NCI-H748 treated with DMSO at 0.1 percent for 48 hours (cell line): Measurements from ENCODE around the gene ELFN2.
"Not testable (repeated sequence)": the region's sequence is repeated elsewhere in the genome, so short reads cannot be mapped to it uniquely, and the experiment has no call there.

ENCODE experiments used
- DNase-seq: peaks from one replicate; lab custom pipeline; 2025; lab: John Stamatoyannopoulos, UW

The ELFN2 gene, protein sequence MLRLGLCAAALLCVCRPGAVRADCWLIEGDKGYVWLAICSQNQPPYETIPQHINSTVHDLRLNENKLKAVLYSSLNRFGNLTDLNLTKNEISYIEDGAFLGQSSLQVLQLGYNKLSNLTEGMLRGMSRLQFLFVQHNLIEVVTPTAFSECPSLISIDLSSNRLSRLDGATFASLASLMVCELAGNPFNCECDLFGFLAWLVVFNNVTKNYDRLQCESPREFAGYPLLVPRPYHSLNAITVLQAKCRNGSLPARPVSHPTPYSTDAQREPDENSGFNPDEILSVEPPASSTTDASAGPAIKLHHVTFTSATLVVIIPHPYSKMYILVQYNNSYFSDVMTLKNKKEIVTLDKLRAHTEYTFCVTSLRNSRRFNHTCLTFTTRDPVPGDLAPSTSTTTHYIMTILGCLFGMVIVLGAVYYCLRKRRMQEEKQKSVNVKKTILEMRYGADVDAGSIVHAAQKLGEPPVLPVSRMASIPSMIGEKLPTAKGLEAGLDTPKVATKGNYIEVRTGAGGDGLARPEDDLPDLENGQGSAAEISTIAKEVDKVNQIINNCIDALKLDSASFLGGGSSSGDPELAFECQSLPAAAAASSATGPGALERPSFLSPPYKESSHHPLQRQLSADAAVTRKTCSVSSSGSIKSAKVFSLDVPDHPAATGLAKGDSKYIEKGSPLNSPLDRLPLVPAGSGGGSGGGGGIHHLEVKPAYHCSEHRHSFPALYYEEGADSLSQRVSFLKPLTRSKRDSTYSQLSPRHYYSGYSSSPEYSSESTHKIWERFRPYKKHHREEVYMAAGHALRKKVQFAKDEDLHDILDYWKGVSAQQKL

GRCh38 chr22:37427135-37427710 lies at the start of gene ELFN2:
Gene ELFN2, minus strand, starts transcription at chr22:37427479. Its CDS starts 51,945 bp downstream, at chr22:37375534.
- no peak for DNase-seq

- DNase-seq: no peak
Observed at GRCh38 chr22:37476389-37477329, 49.4 kb upstream of the ELFN2 start.

DNA sequence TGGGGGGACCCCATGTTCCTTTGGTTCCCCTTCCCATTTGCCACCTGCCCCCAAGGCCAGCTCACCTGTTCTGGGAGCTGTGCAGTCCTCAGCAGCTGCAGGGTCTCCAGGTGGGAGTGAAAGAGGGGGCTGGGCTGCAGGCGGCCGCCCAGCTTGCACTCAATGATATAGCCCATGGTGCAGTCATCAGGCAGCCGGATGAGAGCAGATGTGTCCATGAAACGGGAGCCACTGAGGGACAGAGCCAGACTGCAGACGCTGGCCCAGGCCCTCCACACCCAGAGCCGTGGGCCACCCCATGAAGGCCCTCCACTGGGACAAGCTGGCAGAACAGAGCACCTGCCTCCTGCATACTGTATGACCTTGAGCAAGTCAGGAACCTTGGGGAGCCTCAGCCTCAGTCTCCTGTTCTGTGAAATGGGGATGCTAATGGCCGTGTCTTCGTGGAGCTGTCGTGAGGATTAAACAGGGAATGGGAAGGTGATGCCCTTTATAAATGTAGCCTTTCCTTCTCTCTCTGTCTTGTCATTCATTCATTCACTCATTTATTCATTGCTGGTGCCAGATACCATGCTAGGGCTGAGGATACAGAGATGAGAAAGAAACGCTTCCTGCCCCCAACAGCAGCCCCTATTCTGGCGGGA lies 47.3 kb upstream of the ELFN2 start:
- DNase-seq: no peak

DNA sequence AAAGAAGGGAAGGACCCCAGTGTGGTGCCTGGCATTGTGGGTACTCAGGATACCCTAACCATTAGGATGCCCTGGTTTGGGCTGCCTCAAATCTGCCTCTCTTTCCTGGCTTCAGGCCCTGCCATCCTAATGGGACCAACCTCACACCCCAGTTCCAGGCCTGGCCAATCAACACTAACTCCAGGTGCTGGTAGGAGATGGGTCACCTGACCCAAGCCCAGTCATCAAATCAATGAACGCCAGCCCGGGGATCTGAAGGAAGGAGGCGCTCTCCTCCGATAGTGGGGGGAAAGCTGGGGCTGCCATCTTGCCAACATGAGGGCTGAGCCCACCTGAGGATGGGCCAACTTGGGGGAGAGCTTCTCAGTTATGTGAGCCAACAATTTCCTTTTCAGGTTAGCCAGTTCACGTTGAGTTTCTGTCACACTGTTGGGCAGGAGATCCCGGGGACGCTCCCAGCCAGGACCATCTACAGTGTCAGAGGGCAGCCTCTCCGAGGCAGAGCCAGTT lies 46.2 kb upstream of the ELFN2 start:
- DNase-seq: no peak

- DNase-seq: no peak
Observed at GRCh38 chr22:37472418-37473006, 45.2 kb upstream of the ELFN2 start.

- no peak for DNase-seq
Observed at GRCh38 chr22:37471727-37472417, 44.6 kb upstream of the ELFN2 start.

DNA sequence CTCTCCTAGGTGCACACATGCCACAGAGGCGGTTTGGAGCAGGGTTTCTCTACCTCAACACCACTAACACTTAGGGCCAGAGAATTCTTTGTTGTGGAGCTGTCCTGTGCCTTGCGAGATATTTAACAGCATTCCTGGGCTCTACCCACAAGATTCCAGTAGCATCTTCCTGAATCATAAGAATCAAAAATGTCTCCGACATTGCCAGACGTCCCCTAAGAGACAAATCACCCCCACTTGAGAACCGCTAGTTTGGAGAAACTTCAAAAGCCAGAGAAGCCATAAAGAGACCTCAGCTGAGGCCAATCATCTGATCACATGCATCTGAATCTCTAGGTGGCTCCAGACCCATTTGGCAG lies 42.8 kb upstream of the ELFN2 start:
- no peak for DNase-seq

DNA sequence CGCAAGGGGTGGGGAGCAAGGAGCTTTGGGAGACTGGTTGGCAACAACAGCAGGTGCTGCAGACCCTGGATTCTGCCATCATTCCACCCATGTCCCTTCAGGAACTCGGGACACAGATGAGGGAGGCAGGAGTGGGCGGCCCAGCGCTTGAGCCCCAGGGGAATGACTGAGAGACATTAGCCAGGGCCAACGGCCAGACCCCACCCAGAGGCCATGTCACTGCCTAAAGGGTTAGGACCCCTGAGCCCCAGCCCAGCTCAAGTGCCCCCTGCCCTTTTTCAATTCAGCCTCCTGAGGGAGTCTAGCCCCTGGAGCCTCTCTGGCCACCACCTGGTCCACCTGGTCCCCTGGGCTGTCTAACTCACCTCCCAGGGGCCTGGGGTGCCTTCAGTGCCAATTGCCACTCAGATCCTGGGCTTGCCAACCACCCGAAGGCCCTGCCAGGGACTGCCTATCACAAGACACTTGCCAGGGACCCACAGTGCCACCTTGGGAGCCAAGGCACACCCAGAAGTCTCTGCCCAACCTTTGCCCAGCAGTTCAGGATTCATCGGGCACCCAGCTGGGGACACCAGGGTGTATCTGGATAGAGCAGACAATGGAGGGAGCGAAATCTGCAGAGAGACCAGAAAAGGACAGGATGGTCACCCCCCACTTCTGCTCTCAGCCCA lies 42.3 kb upstream of the ELFN2 start:
- DNase-seq: no peak

DNA sequence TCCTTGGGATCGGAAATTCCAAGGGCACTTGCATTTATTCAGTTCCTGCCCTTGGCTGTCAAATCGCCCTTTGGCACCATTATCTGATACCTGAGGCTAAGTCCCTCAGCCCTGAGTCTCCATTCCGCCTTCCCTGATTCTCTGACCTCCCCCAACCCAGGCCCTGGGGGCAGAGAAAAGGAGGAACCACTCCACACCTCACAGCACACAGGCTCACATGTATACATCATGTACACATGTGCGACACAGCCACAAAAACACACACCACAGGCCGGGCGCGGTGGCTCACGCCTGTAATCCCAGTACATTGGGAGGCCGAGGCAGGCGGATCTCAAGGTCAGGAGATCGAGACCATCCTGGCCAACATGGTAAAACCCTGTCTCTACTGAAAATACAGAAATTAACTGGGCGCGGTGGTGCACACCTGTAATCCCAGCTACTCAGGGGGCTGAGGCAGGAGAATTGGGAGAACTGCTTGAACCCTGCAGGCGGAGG lies 41.0 kb upstream of the ELFN2 start:
- not testable (repeated sequence) for DNase-seq

GRCh38 chr22:37467391-37467955 lies 40.2 kb upstream of the ELFN2 start:
- no peak for DNase-seq

- no peak for DNase-seq
Observed at GRCh38 chr22:37464181-37464580, 36.9 kb upstream of the ELFN2 start.

GRCh38 chr22:37462983-37463382 lies 35.7 kb upstream of the ELFN2 start:
- DNase-seq: no peak

GRCh38 chr22:37462436-37462835 lies 35.2 kb upstream of the ELFN2 start:
- no peak for DNase-seq

DNA sequence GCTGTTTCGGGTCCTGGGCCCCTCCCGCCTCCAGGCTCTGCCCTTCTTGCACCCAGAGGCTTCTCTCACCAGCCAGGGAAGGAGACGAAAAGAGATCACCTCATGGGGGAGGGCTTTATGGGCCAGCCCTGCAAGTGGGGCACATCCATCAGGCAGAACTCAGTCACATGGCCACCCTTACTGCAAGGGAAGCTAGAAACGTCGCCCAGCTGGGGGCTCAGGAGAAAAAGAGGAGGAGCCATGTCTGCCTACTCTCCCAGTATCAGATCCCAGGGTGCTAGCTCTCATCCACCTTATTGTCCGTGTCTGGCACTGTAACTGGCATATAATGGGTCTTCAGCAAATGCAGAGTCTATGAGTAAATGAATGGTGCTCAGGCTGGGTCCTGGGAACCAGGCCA lies 34.7 kb upstream of the ELFN2 start:
- DNase-seq: no peak

- DNase-seq: no peak
Observed at GRCh38 chr22:37460684-37461083, 33.4 kb upstream of the ELFN2 start.

- no peak for DNase-seq
Observed at GRCh38 chr22:37459206-37459605, 31.9 kb upstream of the ELFN2 start.

- peak; percentile 12 for DNase-seq
Observed at GRCh38 chr22:37457093-37457893, 30.0 kb upstream of the ELFN2 start.

- no peak for DNase-seq
Observed at GRCh38 chr22:37456346-37456745, 29.1 kb upstream of the ELFN2 start.
